OCI-LY7 (cell line): ENCODE measurements around the gene FOXP1.

ENCODE experiments used
- CTCF ChIP-seq: fragments of 200-600 bp; sonication (generic); conservative IDR thresholded peaks from 2 replicates; pipeline ENCODE4 v1.5.1; 2014; ENCODE audit warnings: mild to moderate bottlenecking, antibody characterized with exemption, low read length, moderate library complexity, mixed read lengths
- EZH2phosphoT487 ChIP-seq: fragments of 200-600 bp; sonication (generic); IDR thresholded peaks from 2 replicates; pipeline ENCODE4 v1.6.1; 2018; ENCODE audit warnings: low read depth, borderline replicate concordance, mild to moderate bottlenecking, mixed run types, antibody characterized with exemption, low read length, moderate library complexity, mixed read lengths

GRCh38 chr3:70970171-70970570, 613.4 kb downstream of the FOXP1 start:
- TF ChIP-seq CTCF (no peak), EZH2phosphoT487 (no peak)
